ENCODE results near the gene RPL13. TPM values are rescaled to one million over a fixed set of nuclear protein-coding genes. Genes with fewer than 3 reads are reported as not detected.

The RPL13 gene
- polyA plus RNA-seq, 6 donors from 2014 or later = 3,620 to 5,980 (median 5,028) TPM

- DNase-seq (no peak), ATAC-seq (ENCODE audit: low read depth in 2 of 2) (no peak)
- H3K27me3 Mint-ChIP-seq = no peaks in the 10 kb centered on the region
- H3K4me3 Mint-ChIP-seq = no peak overlapping the region
- H3K36me3 Mint-ChIP-seq = peaks cover 17% of the 10 kb centered on the region in 2 donors
- H3K9me3 Mint-ChIP-seq = no peaks in the 10 kb centered on the region
- peak overlapping the region in 1 of 6 donors; percentile 47 for H3K27ac Mint-ChIP-seq
- H3K4me1 Mint-ChIP-seq = peaks cover 8 to 17% (median 9%) of the 10 kb centered on the region in 3 donors
Measured at GRCh38 chr16:89547860-89548259, 12.6 kb upstream of the RPL13 start.

DNA sequence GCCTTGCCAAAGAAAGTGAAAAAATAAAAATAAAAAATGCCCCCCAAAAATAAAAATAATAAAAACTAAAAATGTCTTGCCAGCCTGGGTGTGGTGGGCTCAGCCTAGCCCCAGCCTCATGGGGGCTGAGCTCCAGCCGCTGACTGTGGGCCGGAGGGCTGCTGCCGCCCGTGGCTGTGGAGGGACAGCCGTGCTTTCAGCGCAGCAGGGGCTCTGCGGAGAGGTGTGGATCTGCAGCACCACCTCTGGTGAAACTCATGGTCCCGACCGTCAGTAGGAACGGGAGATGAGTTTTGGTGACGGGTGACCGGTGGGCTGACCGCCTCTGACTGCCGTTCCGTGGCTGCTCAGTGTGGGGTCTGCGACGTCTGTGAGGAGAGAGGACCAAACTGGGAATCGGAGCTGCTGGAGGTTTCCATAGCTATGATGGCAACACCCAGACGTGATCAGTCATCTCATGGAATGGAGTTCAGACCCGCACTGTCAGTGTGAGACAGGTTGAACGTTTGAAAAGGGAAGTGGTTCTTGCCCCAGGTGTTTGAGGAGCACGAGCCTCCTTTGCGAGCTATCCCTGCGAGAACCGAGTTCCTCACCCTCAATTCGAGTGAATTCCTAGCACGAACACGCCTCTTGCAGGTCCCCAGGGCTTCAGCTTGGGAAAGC, 12.0 kb upstream of the RPL13 start:
- H3K36me3 Mint-ChIP-seq = peaks cover 17% of the 10 kb centered on the region in 2 donors
- no peaks in the 10 kb centered on the region for H3K27me3 Mint-ChIP-seq
- no peak overlapping the region for H3K27ac Mint-ChIP-seq
- no peaks in the 10 kb centered on the region for H3K9me3 Mint-ChIP-seq
- H3K4me1 Mint-ChIP-seq = peaks cover 8 to 17% (median 9%) of the 10 kb centered on the region in 3 donors
- no peak overlapping the region for H3K4me3 Mint-ChIP-seq
- DNase-seq = no peak
- ATAC-seq (ENCODE audit: low read depth in 2 of 2) = peak; percentile 55 to 56

GRCh38 chr16:89549007-89549700, 11.3 kb upstream of the RPL13 start:
- H3K4me1 Mint-ChIP-seq = peaks cover 8 to 17% (median 9%) of the 10 kb centered on the region in 3 donors
- no peak for ATAC-seq (ENCODE audit: low read depth in 2 of 2)
- H3K36me3 Mint-ChIP-seq = peaks cover 17% of the 10 kb centered on the region in 2 donors
- no peak for DNase-seq
- H3K27me3 Mint-ChIP-seq = no peaks in the 10 kb centered on the region
- peak overlapping the region in 1 of 6 donors; percentile 32 for H3K27ac Mint-ChIP-seq
- no peaks in the 10 kb centered on the region for H3K9me3 Mint-ChIP-seq
- H3K4me3 Mint-ChIP-seq = no peak overlapping the region

DNA sequence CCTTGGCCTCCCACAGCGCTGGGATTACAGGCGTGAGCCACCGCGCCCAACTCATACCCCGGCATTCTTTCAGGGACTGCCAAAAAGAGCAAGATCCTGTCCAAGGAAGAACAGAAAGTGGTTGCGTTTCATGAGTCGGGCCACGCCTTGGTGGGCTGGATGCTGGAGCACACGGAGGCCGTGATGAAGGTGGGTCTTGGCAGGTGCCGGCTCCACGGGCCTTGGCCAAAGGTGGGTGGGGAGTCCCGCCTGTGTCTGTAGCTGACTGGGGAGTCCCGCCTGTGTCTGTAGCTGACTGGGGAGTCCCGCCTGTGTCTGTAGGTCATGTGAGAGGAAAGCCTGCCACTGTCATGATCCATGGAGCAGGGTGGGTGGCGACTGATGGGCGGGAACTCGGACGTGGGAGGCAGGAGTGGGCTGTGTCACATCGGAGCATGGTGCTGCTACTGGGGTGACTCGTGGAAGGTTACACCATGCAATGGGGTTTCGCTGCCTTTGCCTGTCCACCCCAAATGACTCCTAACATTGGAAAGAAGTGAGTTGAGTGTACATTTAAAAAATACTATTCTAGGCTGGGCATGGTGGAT, 10.0 kb upstream of the RPL13 start:
- no peak for DNase-seq
- H3K36me3 Mint-ChIP-seq = peaks cover 17% of the 10 kb centered on the region in 2 donors
- no peaks in the 10 kb centered on the region for H3K9me3 Mint-ChIP-seq
- H3K27ac Mint-ChIP-seq = no peak overlapping the region
- no peaks in the 10 kb centered on the region for H3K27me3 Mint-ChIP-seq
- no peak for ATAC-seq (ENCODE audit: low read depth in 2 of 2)
- H3K4me1 Mint-ChIP-seq = peaks cover 8 to 17% (median 9%) of the 10 kb centered on the region in 3 donors
- no peak overlapping the region for H3K4me3 Mint-ChIP-seq

GRCh38 chr16:89552329-89552728, 8.2 kb upstream of the RPL13 start:
- H3K27ac Mint-ChIP-seq = no peak overlapping the region
- H3K27me3 Mint-ChIP-seq = no peaks in the 10 kb centered on the region
- no peak overlapping the region for H3K4me3 Mint-ChIP-seq
- peaks cover 10 to 18% of the 10 kb centered on the region in 2 donors for H3K36me3 Mint-ChIP-seq
- peaks cover 8 to 21% (median 12%) of the 10 kb centered on the region in 3 donors for H3K4me1 Mint-ChIP-seq
- ATAC-seq (ENCODE audit: low read depth in 2 of 2) (no peak), DNase-seq (no peak)
- no peaks in the 10 kb centered on the region for H3K9me3 Mint-ChIP-seq

GRCh38 chr16:89552913-89553312, 7.6 kb upstream of the RPL13 start:
- H3K27ac Mint-ChIP-seq = no peak overlapping the region
- no peak for DNase-seq
- H3K4me1 Mint-ChIP-seq = peaks cover 8 to 26% (median 16%) of the 10 kb centered on the region in 3 donors
- peaks cover 10 to 18% of the 10 kb centered on the region in 2 donors for H3K36me3 Mint-ChIP-seq
- no peak for ATAC-seq (ENCODE audit: low read depth in 2 of 2)
- no peak overlapping the region for H3K4me3 Mint-ChIP-seq
- no peaks in the 10 kb centered on the region for H3K9me3 Mint-ChIP-seq
- no peaks in the 10 kb centered on the region for H3K27me3 Mint-ChIP-seq

DNA sequence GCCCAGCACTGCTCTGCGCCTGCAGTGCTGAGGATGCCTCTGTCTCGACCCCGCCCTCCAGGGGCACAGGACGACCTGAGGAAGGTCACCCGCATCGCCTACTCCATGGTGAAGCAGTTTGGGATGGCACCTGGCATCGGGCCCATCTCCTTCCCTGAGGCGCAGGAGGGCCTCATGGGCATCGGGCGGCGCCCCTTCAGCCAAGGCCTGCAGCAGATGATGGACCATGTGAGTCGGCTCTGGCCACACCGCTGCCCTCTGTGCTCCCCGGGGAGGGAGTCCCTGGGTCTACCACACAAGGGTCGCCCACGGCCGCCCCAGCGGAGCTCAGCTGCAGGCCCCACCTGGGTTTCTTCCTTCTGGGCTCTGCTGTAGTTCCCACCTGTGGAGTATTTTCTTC, 6.7 kb upstream of the RPL13 start:
- peaks cover 8 to 24% (median 16%) of the 10 kb centered on the region in 3 donors for H3K4me1 Mint-ChIP-seq
- H3K27ac Mint-ChIP-seq = no peak overlapping the region
- no peaks in the 10 kb centered on the region for H3K27me3 Mint-ChIP-seq
- H3K36me3 Mint-ChIP-seq = peaks cover 10 to 18% of the 10 kb centered on the region in 2 donors
- no peak overlapping the region for H3K4me3 Mint-ChIP-seq
- ATAC-seq (ENCODE audit: low read depth in 2 of 2) (no peak), DNase-seq (no peak)
- H3K9me3 Mint-ChIP-seq = no peaks in the 10 kb centered on the region

DNA sequence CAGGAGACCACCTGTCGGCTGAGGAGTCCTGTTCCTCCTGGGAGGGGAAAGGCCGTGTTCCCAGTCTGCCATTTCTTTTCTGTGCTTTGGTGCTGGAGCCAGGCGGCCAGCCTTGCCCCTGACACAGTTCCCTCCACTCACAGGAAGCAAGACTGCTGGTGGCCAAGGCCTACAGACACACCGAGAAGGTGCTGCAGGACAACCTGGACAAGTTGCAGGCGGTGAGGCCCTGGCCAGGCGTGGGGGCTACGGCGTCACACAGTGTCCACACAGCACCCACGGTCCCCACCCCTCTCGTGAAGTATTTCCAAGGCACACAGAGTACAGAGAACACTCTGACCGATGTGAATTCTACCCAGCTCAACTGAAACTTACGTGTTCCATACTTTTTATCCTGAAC, 6.1 kb upstream of the RPL13 start:
- DNase-seq (no peak), ATAC-seq (ENCODE audit: low read depth in 2 of 2) (no peak)
- Mint-ChIP-seq H3K36me3 (peaks cover 5 to 14% of the 10 kb centered on the region in 2 donors), H3K9me3 (no peaks in the 10 kb centered on the region), H3K4me1 (peaks cover 4 to 19% (median 11%) of the 10 kb centered on the region in 3 donors), H3K4me3 (no peak overlapping the region), H3K27me3 (no peaks in the 10 kb centered on the region), H3K27ac (no peak overlapping the region)

GRCh38 chr16:89555265-89555664, 5.2 kb upstream of the RPL13 start:
- DNase-seq (no peak), ATAC-seq (ENCODE audit: low read depth in 2 of 2) (no peak)
- Mint-ChIP-seq H3K36me3 (peaks cover 0 to 14% of the 10 kb centered on the region in 2 donors), H3K27me3 (no peaks in the 10 kb centered on the region), H3K9me3 (no peaks in the 10 kb centered on the region), H3K27ac (no peak overlapping the region), H3K4me3 (no peak overlapping the region), H3K4me1 (peaks cover 4 to 23% (median 12%) of the 10 kb centered on the region in 3 donors)

DNA sequence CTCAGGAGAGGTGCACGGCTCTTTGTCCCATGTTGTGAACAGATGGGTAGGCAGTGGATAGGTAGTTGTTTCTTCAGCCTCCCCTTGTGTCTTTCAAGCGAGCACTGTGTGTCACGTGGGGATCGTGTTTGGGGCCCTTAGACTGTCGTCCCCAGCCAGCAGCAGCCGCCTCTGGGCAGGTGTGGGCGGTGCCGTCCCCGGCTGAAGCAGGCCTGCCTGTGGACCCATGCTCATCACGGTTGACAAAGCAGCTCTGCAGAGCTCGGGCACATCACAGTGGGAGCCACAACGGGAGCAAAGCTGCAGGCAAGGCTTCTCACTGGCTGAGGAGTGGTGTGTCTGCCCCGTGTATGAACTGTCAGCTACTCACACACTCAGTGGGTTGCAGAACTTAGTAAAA, 4.7 kb upstream of the RPL13 start:
- Mint-ChIP-seq H3K27me3 (no peaks in the 10 kb centered on the region), H3K4me1 (peaks cover 4 to 23% (median 12%) of the 10 kb centered on the region in 3 donors), H3K4me3 (peak overlapping the region in 3 of 8 donors; percentile 1 to 83 (median 56)), H3K27ac (no peak overlapping the region), H3K36me3 (peaks cover 0 to 14% of the 10 kb centered on the region in 2 donors), H3K9me3 (no peaks in the 10 kb centered on the region)
- DNase-seq = no peak
- no peak for ATAC-seq (ENCODE audit: low read depth in 2 of 2)

- Mint-ChIP-seq H3K9me3 (no peaks in the 10 kb centered on the region), H3K36me3 (peaks cover 0 to 13% of the 10 kb centered on the region in 2 donors), H3K27ac (peak overlapping the region in 2 of 6 donors; percentile 47 to 68), H3K27me3 (no peaks in the 10 kb centered on the region), H3K4me3 (peak overlapping the region in 5 of 8 donors; percentile 9 to 84 (median 76)), H3K4me1 (peaks cover 4 to 31% (median 19%) of the 10 kb centered on the region in 3 donors)
- peak; percentile 24 to 29 for ATAC-seq (ENCODE audit: low read depth in 2 of 2)
- DNase-seq = peak; percentile 68
Measured at GRCh38 chr16:89556750-89557689, 3.5 kb upstream of the RPL13 start.

GRCh38 chr16:89557690-89558490, 2.6 kb upstream of the RPL13 start:
- Mint-ChIP-seq H3K27ac (peak overlapping the region in 1 of 6 donors; percentile 52), H3K9me3 (no peaks in the 10 kb centered on the region), H3K36me3 (peaks cover 0 to 18% of the 10 kb centered on the region in 2 donors), H3K27me3 (no peaks in the 10 kb centered on the region), H3K4me1 (peaks cover 10 to 40% (median 28%) of the 10 kb centered on the region in 3 donors), H3K4me3 (peak overlapping the region in 5 of 8 donors; percentile 9 to 84 (median 76))
- no peak for ATAC-seq (ENCODE audit: low read depth in 2 of 2)
- DNase-seq = no peak

Data from naive B cell (primary cell).